ENCODE data around the gene DAG1. TPM values are rescaled to one million over a fixed set of nuclear protein-coding genes. Genes with fewer than 3 reads are reported as not detected.

The DAG1 gene
- total and polyA plus RNA-seq, 10 of the 15 experiments (the other 5 are each of a cell fraction or from before 2014, with no cell fraction given), result 0.33 to 16.3 (median 9.2) TPM

DNA sequence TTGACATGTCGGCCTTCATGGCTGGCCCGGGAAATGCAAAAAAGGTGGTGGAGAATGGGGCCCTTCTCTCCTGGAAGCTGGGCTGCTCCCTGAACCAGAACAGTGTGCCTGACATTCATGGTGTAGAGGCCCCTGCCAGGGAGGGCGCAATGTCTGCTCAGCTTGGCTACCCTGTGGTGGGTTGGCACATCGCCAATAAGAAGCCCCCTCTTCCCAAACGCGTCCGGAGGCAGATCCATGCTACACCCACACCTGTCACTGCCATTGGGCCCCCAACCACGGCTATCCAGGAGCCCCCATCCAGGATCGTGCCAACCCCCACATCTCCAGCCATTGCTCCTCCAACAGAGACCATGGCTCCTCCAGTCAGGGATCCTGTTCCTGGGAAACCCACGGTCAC is 61.2 kb downstream of the DAG1 start (continued):
- TF ChIP-seq, protein P1, sequence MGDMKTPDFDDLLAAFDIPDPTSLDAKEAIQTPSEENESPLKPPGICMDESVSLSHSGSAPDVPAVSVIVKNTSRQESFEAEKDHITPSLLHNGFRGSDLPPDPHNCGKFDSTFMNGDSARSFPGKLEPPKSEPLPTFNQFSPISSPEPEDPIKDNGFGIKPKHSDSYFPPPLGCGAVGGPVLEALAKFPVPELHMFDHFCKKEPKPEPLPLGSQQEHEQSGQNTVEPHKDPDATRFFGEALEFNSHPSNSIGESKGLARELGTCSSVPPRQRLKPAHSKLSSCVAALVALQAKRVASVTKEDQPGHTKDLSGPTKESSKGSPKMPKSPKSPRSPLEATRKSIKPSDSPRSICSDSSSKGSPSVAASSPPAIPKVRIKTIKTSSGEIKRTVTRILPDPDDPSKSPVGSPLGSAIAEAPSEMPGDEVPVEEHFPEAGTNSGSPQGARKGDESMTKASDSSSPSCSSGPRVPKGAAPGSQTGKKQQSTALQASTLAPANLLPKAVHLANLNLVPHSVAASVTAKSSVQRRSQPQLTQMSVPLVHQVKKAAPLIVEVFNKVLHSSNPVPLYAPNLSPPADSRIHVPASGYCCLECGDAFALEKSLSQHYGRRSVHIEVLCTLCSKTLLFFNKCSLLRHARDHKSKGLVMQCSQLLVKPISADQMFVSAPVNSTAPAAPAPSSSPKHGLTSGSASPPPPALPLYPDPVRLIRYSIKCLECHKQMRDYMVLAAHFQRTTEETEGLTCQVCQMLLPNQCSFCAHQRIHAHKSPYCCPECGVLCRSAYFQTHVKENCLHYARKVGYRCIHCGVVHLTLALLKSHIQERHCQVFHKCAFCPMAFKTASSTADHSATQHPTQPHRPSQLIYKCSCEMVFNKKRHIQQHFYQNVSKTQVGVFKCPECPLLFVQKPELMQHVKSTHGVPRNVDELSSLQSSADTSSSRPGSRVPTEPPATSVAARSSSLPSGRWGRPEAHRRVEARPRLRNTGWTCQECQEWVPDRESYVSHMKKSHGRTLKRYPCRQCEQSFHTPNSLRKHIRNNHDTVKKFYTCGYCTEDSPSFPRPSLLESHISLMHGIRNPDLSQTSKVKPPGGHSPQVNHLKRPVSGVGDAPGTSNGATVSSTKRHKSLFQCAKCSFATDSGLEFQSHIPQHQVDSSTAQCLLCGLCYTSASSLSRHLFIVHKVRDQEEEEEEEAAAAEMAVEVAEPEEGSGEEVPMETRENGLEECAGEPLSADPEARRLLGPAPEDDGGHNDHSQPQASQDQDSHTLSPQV (IDR thresholded peaks at IDR 0.05), result no peak
- TF ChIP-seq BMI1 (IDR thresholded peaks at IDR 0.05; ENCODE audit: borderline replicate concordance) (no peak), KLF5 (IDR thresholded peaks at IDR 0.05; ENCODE audit: partially characterized antibody) (no peak)

DNA sequence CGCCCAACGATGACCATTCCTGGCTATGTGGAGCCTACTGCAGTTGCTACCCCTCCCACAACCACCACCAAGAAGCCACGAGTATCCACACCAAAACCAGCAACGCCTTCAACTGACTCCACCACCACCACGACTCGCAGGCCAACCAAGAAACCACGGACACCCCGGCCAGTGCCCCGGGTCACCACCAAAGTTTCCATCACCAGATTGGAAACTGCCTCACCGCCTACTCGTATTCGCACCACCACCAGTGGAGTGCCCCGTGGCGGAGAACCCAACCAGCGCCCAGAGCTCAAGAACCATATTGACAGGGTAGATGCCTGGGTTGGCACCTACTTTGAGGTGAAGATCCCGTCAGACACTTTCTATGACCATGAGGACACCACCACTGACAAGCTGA is 61.6 kb downstream of the DAG1 start:
- no peak for FAIRE-seq
- CTCF ChIA-PET, result interaction anchor here (1.4 kb wide), 1 partner anchor 8 kb away, joined by 3 read pairs; no protein-coding TSS in a partner anchor
- TF ChIP-seq CBFB (IDR thresholded peaks at IDR 0.05; ENCODE audit: low read depth) (no peak), NR2C2 (IDR thresholded peaks at IDR 0.05; ENCODE audit: borderline replicate concordance, control insufficient read depth, insufficient read length, low read depth) (no peak), MTA2 (IDR thresholded peaks at IDR 0.05; ENCODE audit: low read depth) (no peak), E2F8 (IDR thresholded peaks at IDR 0.05; ENCODE audit: low read depth, partially characterized antibody) (no peak), SUPT20H (IDR thresholded peaks at IDR 0.05; ENCODE audit: borderline replicate concordance, control insufficient read depth, low read depth, low read length) (no peak), CEBPB (IDR thresholded peaks at IDR 0.05; ENCODE audit: borderline replicate concordance in 1 of 2, low read depth in 2 of 2, low read length in 2 of 2) (no peak)
- TF ChIP-seq, protein P2, sequence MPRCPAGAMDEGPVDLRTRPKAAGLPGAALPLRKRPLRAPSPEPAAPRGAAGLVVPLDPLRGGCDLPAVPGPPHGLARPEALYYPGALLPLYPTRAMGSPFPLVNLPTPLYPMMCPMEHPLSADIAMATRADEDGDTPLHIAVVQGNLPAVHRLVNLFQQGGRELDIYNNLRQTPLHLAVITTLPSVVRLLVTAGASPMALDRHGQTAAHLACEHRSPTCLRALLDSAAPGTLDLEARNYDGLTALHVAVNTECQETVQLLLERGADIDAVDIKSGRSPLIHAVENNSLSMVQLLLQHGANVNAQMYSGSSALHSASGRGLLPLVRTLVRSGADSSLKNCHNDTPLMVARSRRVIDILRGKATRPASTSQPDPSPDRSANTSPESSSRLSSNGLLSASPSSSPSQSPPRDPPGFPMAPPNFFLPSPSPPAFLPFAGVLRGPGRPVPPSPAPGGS (IDR thresholded peaks at IDR 0.05; ENCODE audit: borderline replicate concordance, insufficient read depth, low read depth, low read length, poor library complexity, severe bottlenecking), result no peak
- TF ChIP-seq, protein P3, sequence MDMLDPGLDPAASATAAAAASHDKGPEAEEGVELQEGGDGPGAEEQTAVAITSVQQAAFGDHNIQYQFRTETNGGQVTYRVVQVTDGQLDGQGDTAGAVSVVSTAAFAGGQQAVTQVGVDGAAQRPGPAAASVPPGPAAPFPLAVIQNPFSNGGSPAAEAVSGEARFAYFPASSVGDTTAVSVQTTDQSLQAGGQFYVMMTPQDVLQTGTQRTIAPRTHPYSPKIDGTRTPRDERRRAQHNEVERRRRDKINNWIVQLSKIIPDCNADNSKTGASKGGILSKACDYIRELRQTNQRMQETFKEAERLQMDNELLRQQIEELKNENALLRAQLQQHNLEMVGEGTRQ (IDR thresholded peaks at IDR 0.05; ENCODE audit: borderline replicate concordance, low read depth, low read length), result no peak

More for the DNA sequence above, 61.6 kb downstream of the DAG1 start:
- ATAC-seq, result no peak
- in situ Hi-C loops (cut with MboI) (loop anchor here (10.0 kb wide), 1 partner anchor 143 kb away; the partner anchor contains the start of gene APEH), intact Hi-C loops (cut with micrococcal nuclease; ENCODE audit: unreplicated experiment) (no loop called here)
- Histone ChIP-seq H3K4me3 (no peak overlapping the region), H3K27me3 (replicated peaks in 1 of 2; ENCODE audit: control insufficient read depth in 2 of 2, insufficient read depth in 2 of 2, low read length in 1 of 2) (no peaks in the 10 kb centered on the region), H3K4me1 (ENCODE audit: control insufficient read depth, insufficient read depth, low read length) (no peaks in the 10 kb centered on the region), H3K36me3 (ENCODE audit: control insufficient read depth in 2 of 2, insufficient read depth in 2 of 2, low read length in 1 of 2) (peaks cover 3 to 19% of the 10 kb centered on the region in 2 experiments; a peak in 3 of 4 replicates), H3K9ac (ENCODE audit: control insufficient read depth, insufficient read depth, low read length) (no peak overlapping the region), H3K9me3 (replicated peaks; ENCODE audit: control insufficient read depth, insufficient read depth, low read length) (no peaks in the 10 kb centered on the region), H3K79me2 (ENCODE audit: control insufficient read depth, insufficient read depth, low read length) (no peaks in the 10 kb centered on the region), H3K4me2 (ENCODE audit: control insufficient read depth, insufficient read depth) (no peak overlapping the region), H2AFZ (ENCODE audit: control insufficient read depth, low read depth, low read length) (no peak overlapping the region), H3K27ac (ENCODE audit: control insufficient read depth, insufficient read depth) (no peak overlapping the region), H4K20me1 (ENCODE audit: control insufficient read depth, insufficient read depth) (no peaks in the 10 kb centered on the region; the same call in 1 of the 2 replicates)
- SMC1A ChIA-PET (ENCODE audit: uncharacterized antibody, unreplicated experiment), result no interaction called here
- BruUV-seq (replicated peaks), result no TSS peak
- DNase-seq (ENCODE audit: low read depth, low spot score), result no peak
- POLR2A ChIA-PET, result no interaction called here
- WGBS (ENCODE audit: insufficient coverage, insufficient replicate concordance, low lambda C conversion rate, missing lambda C conversion rate), result 88% methylated on average over 16 of the region's 16 CpGs
- RAD21 ChIA-PET (ENCODE audit: unreplicated experiment), result no interaction called here

Data from GM12878 (cell line).